Measurements from ENCODE around the gene PLK3.
"Not testable (repeated sequence)": the region's sequence is repeated elsewhere in the genome, so short reads cannot be mapped to it uniquely, and the experiment has no call there.

The PLK3 gene

DNA sequence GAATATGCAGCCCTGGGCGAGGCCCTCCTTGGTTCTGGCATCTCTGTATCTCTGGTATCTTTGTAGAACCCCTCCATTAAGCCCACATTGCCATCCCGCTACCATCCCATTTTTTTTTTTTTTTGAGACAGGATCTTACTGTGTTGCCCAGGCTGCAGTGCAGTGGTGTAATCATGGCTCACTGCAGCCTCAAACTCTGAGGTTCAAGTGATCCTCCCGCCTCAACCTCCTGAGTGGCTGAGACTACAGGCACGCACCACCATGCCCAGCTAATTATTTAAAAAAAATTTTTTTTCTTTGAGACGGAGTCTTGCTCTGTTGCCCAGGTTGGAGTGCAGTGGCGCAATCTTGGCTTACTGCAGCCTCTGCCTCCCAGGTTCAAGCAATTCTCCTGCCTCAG lies 24.2 kb downstream of the PLK3 start:
- not testable (repeated sequence) for H3K27me3 ChIP-seq (ENCODE audit: low read depth, low read length); H3K27ac ChIP-seq (ENCODE audit: low read length); H3K4me3 ChIP-seq (ENCODE audit: low read depth in 1 of 2, low read length in 2 of 2); H3K9me3 ChIP-seq (ENCODE audit: control insufficient read depth in 1 of 2, low read length in 2 of 2); H3K4me1 ChIP-seq (ENCODE audit: control insufficient read depth in 1 of 2, insufficient read depth in 2 of 2, low read length in 2 of 2)
- H3K36me3 ChIP-seq (ENCODE audit: control insufficient read depth in 1 of 2, insufficient read depth in 2 of 2, low read length in 2 of 2) = peaks cover 0 to 21% of the 10 kb centered on the region in 2 donors

DNA sequence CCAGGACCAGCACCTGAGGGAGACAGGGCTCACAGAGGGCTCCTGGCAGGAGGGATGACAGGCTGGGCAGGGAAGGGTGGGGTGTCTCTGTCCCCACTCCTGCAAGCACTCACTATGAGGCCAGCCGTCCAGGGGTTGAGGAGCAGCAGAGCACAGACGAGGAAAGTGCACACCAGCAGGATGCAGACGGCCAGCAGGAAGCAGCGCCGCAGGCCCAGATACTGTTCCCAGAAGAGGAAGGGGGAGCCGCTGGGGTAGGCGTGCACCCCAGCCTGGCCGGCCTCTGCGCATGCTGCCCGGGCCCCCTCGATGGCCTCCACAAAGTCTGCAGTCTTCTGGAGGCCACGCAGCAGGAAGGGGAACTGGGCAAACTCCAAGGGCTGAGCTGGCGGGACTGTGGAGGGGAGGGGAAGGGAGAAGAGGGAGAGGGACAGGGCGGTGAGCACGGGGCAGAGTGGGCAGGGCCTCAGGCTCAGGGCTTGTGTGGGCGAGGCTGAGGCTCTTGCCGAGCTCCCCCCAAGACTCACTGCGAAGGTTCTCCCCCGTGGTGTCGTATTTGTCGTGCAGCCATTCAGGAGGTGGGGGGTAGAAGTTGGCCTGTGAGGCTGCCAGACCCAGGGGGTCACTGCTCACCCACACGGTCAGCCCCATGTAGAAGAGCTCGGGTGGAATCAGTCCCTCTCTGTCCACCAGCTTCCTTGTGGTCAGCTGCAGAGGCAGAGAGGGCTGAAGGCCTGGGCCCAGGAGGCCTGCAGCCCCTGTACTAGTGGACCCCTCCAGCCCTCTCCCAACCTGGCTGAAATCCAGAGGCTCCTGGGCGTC lies 26.4 kb downstream of the PLK3 start:
- H3K27me3 ChIP-seq (ENCODE audit: low read depth, low read length) = no peaks in the 10 kb centered on the region
- no peak overlapping the region for H3K4me3 ChIP-seq (ENCODE audit: low read depth in 1 of 2, low read length in 2 of 2)
- no peaks in the 10 kb centered on the region for H3K4me1 ChIP-seq (ENCODE audit: control insufficient read depth in 1 of 2, insufficient read depth in 2 of 2, low read length in 2 of 2)
- peaks cover 0 to 21% of the 10 kb centered on the region in 2 donors for H3K36me3 ChIP-seq (ENCODE audit: control insufficient read depth in 1 of 2, insufficient read depth in 2 of 2, low read length in 2 of 2)
- no peaks in the 10 kb centered on the region for H3K9me3 ChIP-seq (ENCODE audit: control insufficient read depth in 1 of 2, low read length in 2 of 2)
- no peak overlapping the region for H3K27ac ChIP-seq (ENCODE audit: low read length)

DNA sequence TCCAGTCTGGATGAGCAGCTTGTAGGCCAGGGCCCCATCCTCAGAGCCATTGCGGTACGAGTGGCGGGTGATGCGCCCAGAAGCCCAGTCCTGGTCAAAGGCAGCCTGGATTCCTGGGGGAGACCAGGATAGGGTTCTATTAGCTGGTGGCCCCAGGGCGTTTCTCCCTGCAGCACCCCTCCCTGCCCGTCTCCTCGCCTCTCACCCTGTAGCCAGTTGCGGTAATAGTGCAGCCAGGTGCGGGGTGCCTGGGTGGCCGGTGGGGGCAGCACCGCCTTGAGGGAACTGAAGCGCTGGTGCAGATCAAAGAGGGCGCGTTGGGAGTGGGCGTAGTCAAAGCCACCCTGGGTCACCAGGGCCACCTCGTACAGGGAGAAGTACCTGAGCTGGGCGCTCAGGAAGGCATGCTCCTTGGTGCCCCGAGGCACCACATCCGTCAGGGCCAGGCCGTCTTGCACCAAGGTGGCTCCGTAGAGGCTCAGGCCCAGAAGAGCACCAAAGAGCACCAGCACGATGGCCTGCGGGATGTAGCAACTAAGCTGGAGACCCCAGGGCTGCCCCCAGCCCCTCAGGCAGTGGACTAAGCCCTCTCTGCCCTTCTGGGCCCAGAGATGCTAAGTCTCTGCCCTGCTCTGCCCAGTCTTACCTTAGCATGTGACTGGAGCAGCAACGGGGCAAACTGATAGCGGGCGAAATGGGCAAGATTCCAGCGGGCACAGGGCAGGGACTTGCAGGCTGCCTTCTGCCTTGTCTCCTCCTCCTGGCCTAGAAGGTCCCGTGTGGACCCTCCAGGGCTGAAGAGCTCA lies 27.2 kb downstream of the PLK3 start:
- H3K27me3 ChIP-seq (ENCODE audit: low read depth, low read length) = no peaks in the 10 kb centered on the region
- no peaks in the 10 kb centered on the region for H3K9me3 ChIP-seq (ENCODE audit: control insufficient read depth in 1 of 2, low read length in 2 of 2)
- peaks cover 0 to 17% of the 10 kb centered on the region in 2 donors for H3K36me3 ChIP-seq (ENCODE audit: control insufficient read depth in 1 of 2, insufficient read depth in 2 of 2, low read length in 2 of 2)
- no peaks in the 10 kb centered on the region for H3K4me1 ChIP-seq (ENCODE audit: control insufficient read depth in 1 of 2, insufficient read depth in 2 of 2, low read length in 2 of 2)
- H3K27ac ChIP-seq (ENCODE audit: low read length) = no peak overlapping the region
- no peak overlapping the region for H3K4me3 ChIP-seq (ENCODE audit: low read depth in 1 of 2, low read length in 2 of 2)

DNA sequence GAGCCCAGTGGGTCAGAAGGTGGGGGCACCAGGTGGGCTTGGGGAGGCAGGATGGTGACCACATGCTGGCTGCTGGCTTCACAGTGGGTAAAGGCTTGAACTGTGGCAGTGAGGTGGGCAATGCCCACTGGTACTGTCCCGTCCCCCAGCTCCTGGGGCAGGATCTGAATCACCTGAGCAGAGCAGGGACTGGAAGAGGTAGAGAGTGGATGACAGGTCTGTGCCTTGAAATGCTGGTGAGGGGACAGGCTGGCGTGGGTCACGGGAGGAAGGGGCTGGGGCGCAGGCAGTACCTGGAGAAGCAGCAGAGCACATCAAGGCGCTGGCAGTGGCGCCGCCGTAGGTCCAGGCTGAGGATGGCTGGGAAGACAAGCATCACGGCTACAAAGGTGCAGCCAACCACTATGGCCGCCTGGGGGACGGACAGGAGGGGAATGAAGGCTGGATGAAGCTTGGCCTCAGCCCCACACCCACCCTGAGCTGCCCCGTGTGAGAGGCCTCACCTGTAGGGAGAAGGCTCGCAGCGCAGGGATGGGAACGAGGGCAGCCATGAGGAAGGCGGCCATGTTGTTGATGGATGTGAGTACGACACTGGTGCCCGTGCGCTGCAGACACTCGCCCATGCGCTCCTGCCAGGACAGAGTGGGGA lies 27.9 kb downstream of the PLK3 start:
- no peaks in the 10 kb centered on the region for H3K27me3 ChIP-seq (ENCODE audit: low read depth, low read length)
- peaks cover 0 to 17% of the 10 kb centered on the region in 2 donors for H3K36me3 ChIP-seq (ENCODE audit: control insufficient read depth in 1 of 2, insufficient read depth in 2 of 2, low read length in 2 of 2)
- H3K9me3 ChIP-seq (ENCODE audit: control insufficient read depth in 1 of 2, low read length in 2 of 2) = no peaks in the 10 kb centered on the region
- H3K4me1 ChIP-seq (ENCODE audit: control insufficient read depth in 1 of 2, insufficient read depth in 2 of 2, low read length in 2 of 2) = no peaks in the 10 kb centered on the region
- H3K4me3 ChIP-seq (ENCODE audit: low read depth in 1 of 2, low read length in 2 of 2) = no peak overlapping the region
- H3K27ac ChIP-seq (ENCODE audit: low read length) = no peak overlapping the region

DNA sequence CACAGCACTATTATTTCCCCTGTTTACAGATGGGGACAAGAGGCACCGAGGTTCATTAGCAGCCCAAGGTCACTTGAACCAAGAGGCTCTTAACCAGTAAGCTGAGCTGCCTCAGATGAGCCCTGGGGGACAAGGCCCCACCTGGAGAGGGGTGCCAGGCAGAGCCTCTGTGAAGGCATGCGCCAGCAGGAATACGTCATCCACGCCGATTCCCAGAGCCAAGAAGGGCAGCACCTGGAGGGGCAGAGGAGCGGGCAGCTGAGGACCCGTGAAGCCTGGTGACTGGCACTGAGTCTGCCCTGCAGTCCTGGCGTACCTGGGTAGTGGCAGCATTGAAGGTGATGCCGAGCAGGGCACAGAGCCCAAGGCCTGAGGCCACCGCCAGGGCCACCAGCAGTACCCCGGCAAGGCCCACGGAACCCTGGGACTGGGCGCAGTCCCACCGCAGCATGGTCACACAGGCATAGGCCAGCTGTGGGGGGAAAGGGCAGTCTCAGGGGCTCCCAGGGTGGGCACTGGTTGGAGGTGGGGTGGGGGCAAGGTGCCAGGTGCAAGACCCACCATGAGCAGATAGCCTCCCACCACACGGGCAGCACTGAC lies 28.8 kb downstream of the PLK3 start:
- Histone ChIP-seq H3K4me1 (ENCODE audit: control insufficient read depth in 1 of 2, insufficient read depth in 2 of 2, low read length in 2 of 2) (no peaks in the 10 kb centered on the region), H3K27ac (ENCODE audit: low read length) (no peak overlapping the region), H3K27me3 (ENCODE audit: low read depth, low read length) (no peaks in the 10 kb centered on the region), H3K4me3 (ENCODE audit: low read depth in 1 of 2, low read length in 2 of 2) (no peak overlapping the region), H3K9me3 (ENCODE audit: control insufficient read depth in 1 of 2, low read length in 2 of 2) (no peaks in the 10 kb centered on the region), H3K36me3 (ENCODE audit: control insufficient read depth in 1 of 2, insufficient read depth in 2 of 2, low read length in 2 of 2) (peaks cover 0 to 17% of the 10 kb centered on the region in 2 donors)

DNA sequence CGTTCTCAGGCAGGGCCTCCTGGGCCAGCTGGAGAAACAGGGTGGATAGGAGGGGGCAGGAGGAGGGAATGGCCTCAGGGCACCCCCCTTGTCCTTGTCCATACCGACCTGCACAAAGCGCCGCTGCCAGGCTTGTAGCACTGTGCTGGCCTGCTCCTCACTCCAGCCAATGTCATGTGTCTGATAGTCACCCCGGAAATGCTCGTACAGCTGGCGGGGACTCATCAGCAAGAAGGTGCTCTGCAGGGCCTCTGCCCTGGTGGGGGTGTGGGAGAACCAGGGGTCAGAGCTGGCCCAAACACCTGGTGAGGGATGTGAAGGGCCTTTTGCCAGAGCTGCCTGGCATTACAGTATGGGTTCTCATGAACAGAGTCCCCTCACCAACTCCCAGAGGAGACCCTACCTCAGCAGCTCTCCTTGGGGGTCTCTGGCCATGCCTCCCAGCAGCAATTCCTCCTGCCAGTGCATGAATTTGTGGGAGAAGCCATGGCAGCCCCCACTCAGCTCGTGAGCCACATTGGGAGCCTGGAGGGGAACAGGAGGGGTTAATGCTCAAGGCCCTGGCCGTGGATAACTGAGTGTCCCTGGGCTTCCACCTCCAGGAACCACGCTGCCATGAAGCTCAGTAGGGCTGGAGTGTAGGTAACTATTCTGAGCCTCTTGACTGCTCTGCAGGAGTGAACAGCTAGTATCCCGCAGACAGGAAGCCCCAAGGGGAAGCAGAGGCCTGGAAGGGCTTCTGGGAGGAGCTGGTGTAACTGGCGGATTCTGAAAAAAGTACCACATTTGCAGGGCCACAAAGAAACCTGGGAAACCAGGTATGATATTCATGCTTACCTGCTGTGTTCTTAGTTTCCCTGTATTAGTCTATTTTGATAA lies 29.6 kb downstream of the PLK3 start:
- Histone ChIP-seq H3K36me3 (ENCODE audit: control insufficient read depth in 1 of 2, insufficient read depth in 2 of 2, low read length in 2 of 2) (peaks cover 0 to 17% of the 10 kb centered on the region in 2 donors), H3K9me3 (ENCODE audit: control insufficient read depth in 1 of 2, low read length in 2 of 2) (no peaks in the 10 kb centered on the region), H3K27ac (ENCODE audit: low read length) (no peak overlapping the region), H3K27me3 (ENCODE audit: low read depth, low read length) (no peaks in the 10 kb centered on the region), H3K4me1 (ENCODE audit: control insufficient read depth in 1 of 2, insufficient read depth in 2 of 2, low read length in 2 of 2) (no peaks in the 10 kb centered on the region), H3K4me3 (ENCODE audit: low read depth in 1 of 2, low read length in 2 of 2) (no peak overlapping the region)

DNA sequence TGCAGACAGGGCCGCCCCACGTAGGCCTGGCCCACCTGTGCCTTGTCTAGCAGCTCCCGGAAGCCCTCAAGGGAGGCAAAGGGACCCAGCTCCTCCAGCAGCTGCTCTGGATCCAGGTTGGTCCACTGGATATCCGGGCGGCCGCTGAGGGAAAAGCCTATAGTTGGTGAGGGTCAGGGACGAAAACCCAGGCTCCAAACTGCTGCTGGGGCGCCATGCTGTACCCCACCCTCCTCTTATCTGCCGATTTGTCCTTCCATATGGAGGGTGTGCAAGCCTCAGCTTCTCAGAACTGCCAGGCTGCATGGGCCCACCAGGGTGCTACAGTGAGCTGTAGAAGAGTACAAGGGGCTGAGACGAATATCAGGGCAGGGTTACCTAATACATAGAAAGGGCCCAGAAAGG lies 30.7 kb downstream of the PLK3 start:
- H3K4me3 ChIP-seq (ENCODE audit: low read depth in 1 of 2, low read length in 2 of 2) = no peak overlapping the region
- no peaks in the 10 kb centered on the region for H3K27me3 ChIP-seq (ENCODE audit: low read depth, low read length)
- no peaks in the 10 kb centered on the region for H3K9me3 ChIP-seq (ENCODE audit: control insufficient read depth in 1 of 2, low read length in 2 of 2)
- no peak overlapping the region for H3K27ac ChIP-seq (ENCODE audit: low read length)
- peaks cover 0 to 17% of the 10 kb centered on the region in 2 donors for H3K36me3 ChIP-seq (ENCODE audit: control insufficient read depth in 1 of 2, insufficient read depth in 2 of 2, low read length in 2 of 2)
- no peaks in the 10 kb centered on the region for H3K4me1 ChIP-seq (ENCODE audit: control insufficient read depth in 1 of 2, insufficient read depth in 2 of 2, low read length in 2 of 2)

DNA sequence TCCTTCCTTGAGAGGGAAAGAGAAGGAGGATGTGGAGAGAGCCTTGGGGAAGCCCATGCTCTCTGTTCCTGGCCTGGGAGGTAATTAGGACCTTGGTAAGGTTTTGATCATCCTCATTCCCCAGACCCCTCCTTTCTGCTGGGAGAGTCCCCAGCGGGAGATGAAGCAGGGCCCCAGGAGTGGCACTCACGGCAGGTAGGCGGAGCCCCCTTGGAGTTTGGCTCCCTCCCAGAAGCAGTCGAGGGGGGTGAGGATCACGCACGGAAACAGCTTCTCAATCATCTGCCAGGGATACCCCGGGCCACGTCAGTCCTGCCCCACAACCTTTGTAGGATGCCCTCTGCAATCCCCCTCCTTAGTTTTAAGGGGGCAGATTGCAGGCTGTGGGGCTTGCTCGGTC lies 31.3 kb downstream of the PLK3 start:
- Histone ChIP-seq H3K36me3 (ENCODE audit: control insufficient read depth in 1 of 2, insufficient read depth in 2 of 2, low read length in 2 of 2) (peaks cover 0 to 17% of the 10 kb centered on the region in 2 donors), H3K27ac (ENCODE audit: low read length) (no peak overlapping the region), H3K9me3 (ENCODE audit: control insufficient read depth in 1 of 2, low read length in 2 of 2) (no peaks in the 10 kb centered on the region), H3K4me3 (ENCODE audit: low read depth in 1 of 2, low read length in 2 of 2) (no peak overlapping the region), H3K27me3 (ENCODE audit: low read depth, low read length) (no peaks in the 10 kb centered on the region), H3K4me1 (ENCODE audit: control insufficient read depth in 1 of 2, insufficient read depth in 2 of 2, low read length in 2 of 2) (no peaks in the 10 kb centered on the region)

DNA sequence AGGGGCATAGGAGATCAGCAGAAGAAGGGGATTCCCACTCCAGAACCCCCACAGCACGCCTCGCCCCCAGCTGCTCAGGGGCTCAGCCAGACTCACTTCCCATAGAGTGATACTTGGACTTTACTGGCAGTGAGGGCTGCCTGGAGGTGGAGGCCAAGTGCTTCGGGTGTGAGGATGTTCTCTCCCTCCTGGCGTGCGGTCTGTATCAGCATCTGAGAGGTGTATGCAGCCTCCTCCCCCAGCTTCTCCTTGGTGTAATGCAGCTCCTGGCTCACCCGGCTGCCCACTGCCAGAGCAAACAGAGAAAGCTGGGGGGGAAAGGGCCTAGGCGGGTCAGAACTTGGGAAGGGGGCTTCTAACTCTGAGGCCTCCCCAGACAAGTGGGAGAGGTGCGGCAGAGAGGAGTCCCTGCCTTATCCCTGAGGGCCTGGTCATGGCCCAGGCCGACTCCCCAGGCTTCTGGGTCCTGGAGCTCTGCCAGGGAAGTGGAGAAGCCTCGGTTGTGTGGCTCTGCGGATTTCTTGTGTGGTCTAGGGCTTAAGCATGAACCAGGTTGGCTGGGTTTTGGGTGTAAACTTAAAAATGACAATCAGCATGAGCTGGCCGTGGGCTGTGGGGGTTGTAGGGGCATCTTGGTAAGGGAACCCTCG lies 32.0 kb downstream of the PLK3 start:
- H3K27ac ChIP-seq (ENCODE audit: low read length) = no peak overlapping the region
- no peaks in the 10 kb centered on the region for H3K9me3 ChIP-seq (ENCODE audit: control insufficient read depth in 1 of 2, low read length in 2 of 2)
- H3K4me1 ChIP-seq (ENCODE audit: control insufficient read depth in 1 of 2, insufficient read depth in 2 of 2, low read length in 2 of 2) = no peaks in the 10 kb centered on the region
- H3K36me3 ChIP-seq (ENCODE audit: control insufficient read depth in 1 of 2, insufficient read depth in 2 of 2, low read length in 2 of 2) = peaks cover 0 to 12% of the 10 kb centered on the region in 2 donors
- H3K4me3 ChIP-seq (ENCODE audit: low read depth in 1 of 2, low read length in 2 of 2) = no peak overlapping the region
- H3K27me3 ChIP-seq (ENCODE audit: low read depth, low read length) = no peaks in the 10 kb centered on the region

DNA sequence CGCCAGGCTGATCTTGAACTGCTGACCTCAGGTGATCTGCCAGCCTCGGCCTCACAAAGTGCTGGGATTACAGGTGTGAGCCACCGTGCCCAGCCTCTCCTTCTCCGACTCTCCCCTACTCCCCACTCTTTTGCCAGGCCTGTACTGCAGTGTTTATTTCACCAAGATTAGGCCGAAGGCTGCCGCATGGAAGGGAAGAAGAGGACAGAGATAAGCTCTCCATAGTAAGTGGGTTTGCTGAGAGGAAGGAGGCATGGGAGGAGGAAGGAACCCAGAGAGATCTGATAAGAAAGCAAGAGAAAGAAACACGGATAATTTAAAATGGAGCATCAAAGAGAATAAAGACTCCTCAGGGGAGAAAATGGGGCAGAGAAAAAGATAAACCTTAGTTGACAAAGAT lies 34.2 kb downstream of the PLK3 start:
- no peaks in the 10 kb centered on the region for H3K9me3 ChIP-seq (ENCODE audit: control insufficient read depth in 1 of 2, low read length in 2 of 2)
- no peaks in the 10 kb centered on the region for H3K36me3 ChIP-seq (ENCODE audit: control insufficient read depth in 1 of 2, insufficient read depth in 2 of 2, low read length in 2 of 2)
- no peak overlapping the region for H3K4me3 ChIP-seq (ENCODE audit: low read depth in 1 of 2, low read length in 2 of 2)
- no peaks in the 10 kb centered on the region for H3K27me3 ChIP-seq (ENCODE audit: low read depth, low read length)
- no peaks in the 10 kb centered on the region for H3K4me1 ChIP-seq (ENCODE audit: control insufficient read depth in 1 of 2, insufficient read depth in 2 of 2, low read length in 2 of 2)
- no peak overlapping the region for H3K27ac ChIP-seq (ENCODE audit: low read length)

Measured in muscle layer of duodenum (tissue), 2 donors.